GM21786 (cell line): ENCODE measurements around the gene C10orf67.
"Not testable (repeated sequence)": the region's sequence is repeated elsewhere in the genome, so short reads cannot be mapped to it uniquely, and the experiment has no call there.

ENCODE experiments used
- ATAC-seq: cut with Tn5 transposase; IDR thresholded peaks from one replicate; pipeline ENCODE4 v1.9.1; 2021; ENCODE audit not compliant: unreplicated experiment

The C10orf67 gene

GRCh38 chr10:23281044-23281433 is 63.6 kb downstream of the C10orf67 start:
- ATAC-seq: no peak

DNA sequence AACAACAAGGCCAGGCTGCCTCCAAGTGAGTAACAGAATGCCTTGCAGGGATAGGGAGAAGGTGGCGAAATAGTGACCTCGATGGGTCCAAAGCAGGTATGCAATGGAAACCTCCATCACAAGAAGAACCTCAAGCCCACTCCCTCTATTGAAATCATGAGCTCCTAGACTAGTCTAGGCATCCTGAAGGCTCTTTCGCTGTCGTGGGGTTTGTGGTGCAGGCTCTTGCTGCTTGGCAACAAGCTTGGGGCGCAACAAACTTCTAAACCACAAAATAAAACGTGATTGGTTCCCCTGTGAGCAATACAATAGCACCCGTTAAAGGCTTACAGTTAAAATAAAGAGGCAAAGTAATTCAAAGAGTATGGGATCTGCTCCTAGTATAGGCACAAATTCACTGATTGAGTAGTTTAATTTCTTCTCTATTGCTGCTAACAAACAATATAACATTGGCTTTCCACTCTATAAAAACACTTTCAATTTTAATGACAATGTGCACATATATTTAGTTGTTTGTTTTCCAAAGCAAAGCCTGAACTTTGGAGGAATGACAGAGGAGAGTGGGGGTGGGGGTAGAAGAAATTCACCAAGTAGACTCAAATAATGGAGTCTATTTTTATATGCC is 64.1 kb downstream of the C10orf67 start:
- ATAC-seq: no peak

- ATAC-seq: no peak
Measured at GRCh38 chr10:23275355-23275754, 69.2 kb downstream of the C10orf67 start.

GRCh38 chr10:23274179-23274578 is 70.4 kb downstream of the C10orf67 start:
- not testable (repeated sequence) for ATAC-seq

DNA sequence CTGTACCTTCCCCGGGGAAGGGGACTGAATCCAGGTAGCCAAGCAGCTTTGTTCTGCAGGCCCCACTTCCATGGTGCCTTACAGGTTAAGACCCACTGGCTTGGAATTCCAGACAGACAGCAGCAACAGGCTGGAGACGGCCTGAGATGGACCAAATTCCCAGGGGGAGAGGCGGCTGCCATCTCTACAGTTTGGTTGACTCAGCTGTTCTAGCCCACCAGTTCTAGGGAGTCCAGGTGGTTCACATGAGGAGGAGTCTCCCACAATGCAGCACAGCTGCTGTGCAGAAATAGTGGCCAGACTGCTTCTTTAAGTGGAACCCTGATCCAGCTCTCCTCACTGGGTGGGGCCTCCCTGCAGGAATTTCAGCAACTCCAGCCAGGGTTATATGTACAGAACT is 74.1 kb downstream of the C10orf67 start:
- no peak for ATAC-seq

- ATAC-seq: no peak
Measured at GRCh38 chr10:23263441-23264164, 81.0 kb downstream of the C10orf67 start.

GRCh38 chr10:23262928-23263327 is 81.7 kb downstream of the C10orf67 start:
- ATAC-seq: no peak

DNA sequence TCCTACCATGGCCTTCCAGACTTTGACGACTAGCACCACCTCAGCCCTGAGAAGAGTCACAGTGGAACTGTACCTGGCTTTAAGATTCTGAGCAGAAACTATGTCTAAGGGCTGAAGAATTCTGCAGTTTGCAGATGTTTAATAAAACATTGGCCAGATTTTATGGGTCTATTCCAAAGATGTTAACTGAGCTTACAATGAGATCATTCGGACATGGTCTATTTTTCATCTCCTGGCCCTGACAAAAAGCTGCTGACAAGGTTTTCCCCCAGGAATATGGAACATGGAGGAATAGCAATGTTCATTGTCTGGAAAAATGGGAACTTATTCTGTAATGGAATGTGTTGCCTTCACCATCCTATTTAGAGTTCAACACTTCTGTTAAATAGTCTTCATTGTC is 86.1 kb downstream of the C10orf67 start:
- ATAC-seq: no peak

DNA sequence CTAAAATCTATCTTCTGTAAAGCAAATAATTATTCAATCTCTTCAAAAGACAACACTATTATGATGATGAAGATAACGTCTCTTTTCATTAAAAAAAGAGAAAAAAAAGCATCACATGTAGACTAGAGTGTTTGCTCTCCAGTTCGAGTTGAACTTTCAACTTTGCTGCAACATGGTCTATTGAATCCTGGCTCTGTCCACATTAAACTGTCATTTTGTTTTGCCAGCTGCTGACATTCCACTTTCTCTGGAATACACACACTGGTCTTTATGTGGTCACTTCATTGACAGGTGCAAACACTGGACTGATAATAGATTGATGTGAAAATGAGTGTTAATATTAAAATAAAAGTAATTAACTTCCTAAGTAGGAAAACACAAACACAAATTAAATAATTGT is 90.8 kb downstream of the C10orf67 start:
- ATAC-seq: no peak

DNA sequence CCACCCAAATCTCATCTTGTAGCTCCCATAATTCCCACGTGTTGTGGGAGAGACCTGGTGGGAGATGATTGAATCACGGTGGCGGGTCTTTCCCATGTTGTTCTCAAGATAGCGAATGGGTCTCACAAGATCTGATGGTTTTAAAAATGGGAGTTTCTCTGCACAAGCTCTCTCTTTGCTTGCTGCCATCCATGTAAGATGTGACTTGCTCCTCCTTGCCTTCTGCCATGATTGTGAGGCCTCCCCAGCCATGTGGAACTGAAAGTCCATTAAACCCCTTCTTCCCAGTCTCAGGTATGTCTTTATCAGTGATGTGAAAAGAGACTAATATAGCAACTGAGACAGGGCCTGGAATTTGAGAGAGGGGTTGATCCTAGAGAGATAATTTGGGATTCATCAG is 91.7 kb downstream of the C10orf67 start:
- not testable (repeated sequence) for ATAC-seq

DNA sequence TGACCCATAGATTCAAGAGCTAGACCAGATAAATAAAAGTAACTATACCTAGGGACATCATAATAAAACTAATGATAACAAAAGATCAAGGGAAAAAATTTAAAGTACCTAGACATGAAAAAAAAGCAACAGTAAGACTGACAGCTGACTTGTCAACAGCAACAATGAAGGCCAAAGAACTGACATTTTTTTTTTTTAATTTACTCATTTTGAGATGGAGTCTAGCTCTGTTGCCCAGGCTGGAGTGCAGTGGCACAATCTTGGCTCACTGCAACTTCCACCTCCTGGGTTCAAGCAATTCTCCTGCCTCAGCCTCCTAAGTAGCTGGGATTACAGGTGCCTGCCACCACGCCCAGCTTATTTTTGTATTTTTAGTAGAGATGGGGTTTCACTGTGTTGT is 102.8 kb downstream of the C10orf67 start:
- ATAC-seq: not testable (repeated sequence)

DNA sequence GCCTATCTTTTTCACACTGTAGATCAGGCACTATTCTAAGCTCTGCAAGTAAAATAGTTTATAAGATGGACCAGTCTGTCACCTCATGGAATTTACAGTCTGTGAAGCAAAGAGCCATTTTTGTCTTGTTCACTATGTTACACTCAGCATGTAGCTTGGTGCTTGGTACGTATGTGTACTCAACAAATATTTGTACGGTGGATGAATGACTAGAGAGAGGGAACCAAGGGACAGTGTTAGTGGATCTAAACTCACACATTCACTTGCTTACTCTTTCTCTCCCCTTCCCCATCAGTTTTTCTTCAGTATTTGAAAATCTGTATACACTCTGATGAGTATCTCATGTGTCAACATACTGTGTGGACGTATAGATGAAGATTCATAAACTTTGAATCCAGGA is 106.6 kb downstream of the C10orf67 start:
- no peak for ATAC-seq

DNA sequence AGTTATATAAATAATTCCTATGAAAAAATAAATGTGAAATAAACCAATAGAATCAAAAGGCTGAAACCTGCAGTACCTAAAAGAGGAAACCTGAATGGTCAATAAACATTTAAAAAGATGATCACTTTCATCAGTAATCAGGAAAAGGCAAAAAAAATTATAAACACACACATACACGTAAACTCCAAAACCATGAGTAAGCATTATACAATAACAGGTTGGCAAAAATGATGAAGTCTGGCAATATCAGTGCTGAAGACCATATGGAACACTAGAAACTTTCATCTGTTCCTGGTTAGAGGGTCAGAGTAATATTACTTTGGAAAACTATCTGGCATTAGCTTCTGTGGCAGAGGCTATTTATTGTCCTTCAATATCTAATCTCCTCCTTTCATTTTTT is 114.0 kb downstream of the C10orf67 start:
- no peak for ATAC-seq

GRCh38 chr10:23217471-23217870 is 127.1 kb downstream of the C10orf67 start:
- no peak for ATAC-seq

DNA sequence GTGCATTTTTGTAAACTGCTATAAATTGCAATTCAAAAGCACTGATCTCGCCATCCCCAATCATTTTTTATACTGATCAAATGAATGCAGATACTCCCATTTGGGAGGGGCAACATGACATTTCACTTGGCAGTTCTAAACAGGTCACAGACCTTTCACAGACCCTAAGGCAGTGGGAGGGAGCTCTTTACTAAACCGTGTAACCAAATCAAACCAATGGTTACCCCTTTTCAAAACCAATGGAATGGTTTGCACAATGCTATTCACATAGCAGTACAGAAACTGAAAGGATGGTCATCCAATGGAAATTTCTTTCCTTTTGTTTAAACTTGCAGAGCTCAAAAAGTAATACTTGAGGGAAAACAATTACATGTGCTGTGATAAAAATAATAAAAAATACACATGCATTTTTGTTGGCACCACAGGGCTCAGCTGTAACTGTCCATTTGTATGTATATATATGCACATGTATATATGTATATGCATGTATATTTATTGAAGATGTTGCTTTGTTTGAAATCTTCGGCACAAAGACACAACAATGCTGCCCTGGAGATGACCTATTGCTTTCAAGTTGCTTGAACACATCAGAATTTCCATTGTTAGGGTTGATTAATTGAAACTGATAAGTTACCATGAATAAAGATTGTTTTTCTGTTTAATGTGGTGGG is 138.5 kb downstream of the C10orf67 start:
- ATAC-seq: no peak

DNA sequence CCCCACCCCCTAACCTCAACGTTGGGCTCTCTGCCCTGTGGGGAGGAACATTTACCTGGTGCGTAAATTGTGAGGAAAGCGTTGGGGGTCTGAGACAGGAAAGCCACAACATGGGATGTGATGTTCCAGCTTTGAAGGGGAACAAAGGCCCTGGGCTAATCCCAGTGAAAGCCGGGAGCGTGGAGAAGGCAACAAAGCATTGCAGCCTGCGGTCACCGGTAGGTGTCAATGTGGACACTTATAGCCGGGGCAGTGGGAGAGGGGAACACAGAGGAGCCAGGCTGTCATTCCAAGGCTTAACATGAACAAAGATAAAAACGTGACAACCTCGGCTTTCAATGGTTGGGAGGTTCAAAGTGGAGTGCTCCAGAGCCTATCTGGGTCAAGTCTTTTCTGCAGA is 139.8 kb downstream of the C10orf67 start:
- no peak for ATAC-seq

- no peak for ATAC-seq
Measured at GRCh38 chr10:23203369-23204325, 140.9 kb downstream of the C10orf67 start.

DNA sequence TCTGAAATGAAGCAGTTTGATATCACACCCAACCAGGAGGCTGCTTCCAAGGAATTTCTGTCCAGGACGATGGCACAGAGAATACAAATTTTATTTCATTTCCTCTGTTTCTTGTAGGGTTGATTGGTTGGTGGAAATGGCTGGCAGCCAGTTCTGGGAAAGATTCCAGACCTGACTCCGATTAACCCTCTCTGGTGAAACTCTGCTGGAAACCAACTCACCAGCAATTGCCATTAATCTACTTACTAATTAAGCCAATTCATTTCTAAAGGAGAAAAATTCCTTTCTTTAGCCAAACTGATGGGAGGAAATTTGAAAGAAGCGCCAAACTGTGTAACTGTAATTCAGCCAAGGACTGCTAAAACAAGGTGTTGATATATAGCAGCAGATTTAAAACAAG is 141.8 kb downstream of the C10orf67 start:
- ATAC-seq: no peak

- no peak for ATAC-seq
Measured at GRCh38 chr10:23201837-23202236, 142.8 kb downstream of the C10orf67 start.

- ATAC-seq: no peak
Measured at GRCh38 chr10:23200997-23201652, 143.5 kb downstream of the C10orf67 start.

DNA sequence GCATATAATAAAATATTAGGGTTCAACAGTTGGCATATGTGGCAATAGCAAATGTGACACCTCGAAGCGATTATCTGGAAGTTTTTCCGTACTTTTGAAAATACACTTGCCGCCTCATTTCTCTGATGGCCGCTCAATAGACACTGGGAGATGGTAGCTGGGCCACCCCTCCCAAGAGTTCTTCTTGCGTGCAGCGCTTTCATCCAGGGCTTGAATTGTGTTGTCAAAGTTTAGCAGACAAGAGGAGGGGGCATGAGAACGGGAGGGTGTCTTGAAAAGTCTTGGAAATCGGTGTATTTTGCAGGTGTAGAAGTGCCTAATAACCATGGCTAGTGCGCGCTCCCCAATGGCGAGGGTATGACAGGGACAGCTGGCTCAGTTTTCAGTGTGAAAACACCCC is 144.0 kb downstream of the C10orf67 start:
- ATAC-seq: no peak
